Measurements from ENCODE around the gene TEX53. TPM values are rescaled to one million over a fixed set of nuclear protein-coding genes. Genes with fewer than 3 reads are reported as not detected.
A peak's percentile ranks its signal among the peaks of the same experiment; 100 is the strongest.

TEX53 gene
- total RNA-seq, 2 donors from 2014 or later: not detected

DNA sequence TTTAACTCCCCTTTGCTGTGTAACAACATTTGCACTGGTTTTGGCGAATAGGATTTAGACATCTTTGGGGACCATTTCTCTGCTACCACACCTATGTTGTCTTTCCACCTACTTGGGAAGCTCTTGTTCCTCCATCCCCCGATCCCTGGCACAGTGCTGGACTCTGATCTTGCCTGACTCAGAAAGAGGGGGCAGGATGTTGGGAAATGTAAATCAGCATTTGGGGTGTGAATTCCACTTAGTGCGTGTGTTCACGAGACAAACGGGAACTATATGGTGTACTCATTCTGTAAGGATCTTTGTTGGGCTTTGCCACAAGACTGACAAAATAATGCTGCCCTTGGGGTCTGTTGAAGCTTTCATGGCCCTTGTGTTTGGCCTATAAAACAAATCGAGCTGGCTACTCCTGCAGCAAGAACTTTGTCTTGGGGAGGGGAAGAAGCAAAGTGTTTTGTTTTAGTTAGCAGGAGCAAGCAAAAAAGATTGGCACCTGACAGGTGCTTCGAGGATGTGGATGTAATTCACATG, 28.0 kb downstream of the TEX53 start:
- Histone ChIP-seq H3K36me3 (peaks cover 37% of the 10 kb centered on the region), H3K27me3 (replicated peaks; ENCODE audit: insufficient read depth) (no peaks in the 10 kb centered on the region), H3K9me3 (no peaks in the 10 kb centered on the region), H3K4me3 (no peak overlapping the region), H3K4me1 (ENCODE audit: control insufficient read depth in 1 of 2, low read depth in 2 of 2) (no peaks in the 10 kb centered on the region), H3K27ac (no peak overlapping the region)
- no peak for DNase-seq (ENCODE audit: low spot score)
- TF ChIP-seq, protein P1, sequence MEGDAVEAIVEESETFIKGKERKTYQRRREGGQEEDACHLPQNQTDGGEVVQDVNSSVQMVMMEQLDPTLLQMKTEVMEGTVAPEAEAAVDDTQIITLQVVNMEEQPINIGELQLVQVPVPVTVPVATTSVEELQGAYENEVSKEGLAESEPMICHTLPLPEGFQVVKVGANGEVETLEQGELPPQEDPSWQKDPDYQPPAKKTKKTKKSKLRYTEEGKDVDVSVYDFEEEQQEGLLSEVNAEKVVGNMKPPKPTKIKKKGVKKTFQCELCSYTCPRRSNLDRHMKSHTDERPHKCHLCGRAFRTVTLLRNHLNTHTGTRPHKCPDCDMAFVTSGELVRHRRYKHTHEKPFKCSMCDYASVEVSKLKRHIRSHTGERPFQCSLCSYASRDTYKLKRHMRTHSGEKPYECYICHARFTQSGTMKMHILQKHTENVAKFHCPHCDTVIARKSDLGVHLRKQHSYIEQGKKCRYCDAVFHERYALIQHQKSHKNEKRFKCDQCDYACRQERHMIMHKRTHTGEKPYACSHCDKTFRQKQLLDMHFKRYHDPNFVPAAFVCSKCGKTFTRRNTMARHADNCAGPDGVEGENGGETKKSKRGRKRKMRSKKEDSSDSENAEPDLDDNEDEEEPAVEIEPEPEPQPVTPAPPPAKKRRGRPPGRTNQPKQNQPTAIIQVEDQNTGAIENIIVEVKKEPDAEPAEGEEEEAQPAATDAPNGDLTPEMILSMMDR (IDR thresholded peaks at IDR 0.05): no peak
- ATAC-seq (ENCODE audit: insufficient number of reproducible peaks, low FRiP score, low read depth): no peak

DNA sequence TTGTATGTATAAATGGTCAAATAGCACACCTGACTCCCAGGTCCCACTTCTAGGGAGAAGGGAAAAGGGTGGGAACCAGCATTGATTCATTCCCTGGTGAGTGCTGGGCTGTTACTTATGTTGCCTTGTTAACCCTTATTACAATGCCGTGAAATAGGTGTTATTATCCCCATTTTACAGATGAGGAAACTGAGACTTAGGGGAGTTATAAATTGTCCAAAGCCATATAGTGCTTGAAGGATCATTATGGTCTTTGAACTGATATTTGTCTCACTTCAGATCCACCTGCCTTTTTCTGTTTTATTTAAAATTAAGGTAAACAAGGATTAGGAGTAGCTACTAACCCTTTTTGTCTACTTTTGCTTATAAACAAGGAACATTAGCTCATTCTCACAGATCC, 30.1 kb downstream of the TEX53 start:
- TF ChIP-seq, protein P1 (IDR thresholded peaks at IDR 0.05): no peak
- Histone ChIP-seq H3K9me3 (no peaks in the 10 kb centered on the region), H3K36me3 (peaks cover 27% of the 10 kb centered on the region), H3K27me3 (replicated peaks; ENCODE audit: insufficient read depth) (no peaks in the 10 kb centered on the region), H3K27ac (no peak overlapping the region), H3K4me1 (ENCODE audit: control insufficient read depth in 1 of 2, low read depth in 2 of 2) (peaks cover 0 to 4% of the 10 kb centered on the region in 2 donors), H3K4me3 (no peak overlapping the region)
- DNase-seq (ENCODE audit: low spot score): no peak
- no peak for ATAC-seq (ENCODE audit: insufficient number of reproducible peaks, low FRiP score, low read depth)

DNA sequence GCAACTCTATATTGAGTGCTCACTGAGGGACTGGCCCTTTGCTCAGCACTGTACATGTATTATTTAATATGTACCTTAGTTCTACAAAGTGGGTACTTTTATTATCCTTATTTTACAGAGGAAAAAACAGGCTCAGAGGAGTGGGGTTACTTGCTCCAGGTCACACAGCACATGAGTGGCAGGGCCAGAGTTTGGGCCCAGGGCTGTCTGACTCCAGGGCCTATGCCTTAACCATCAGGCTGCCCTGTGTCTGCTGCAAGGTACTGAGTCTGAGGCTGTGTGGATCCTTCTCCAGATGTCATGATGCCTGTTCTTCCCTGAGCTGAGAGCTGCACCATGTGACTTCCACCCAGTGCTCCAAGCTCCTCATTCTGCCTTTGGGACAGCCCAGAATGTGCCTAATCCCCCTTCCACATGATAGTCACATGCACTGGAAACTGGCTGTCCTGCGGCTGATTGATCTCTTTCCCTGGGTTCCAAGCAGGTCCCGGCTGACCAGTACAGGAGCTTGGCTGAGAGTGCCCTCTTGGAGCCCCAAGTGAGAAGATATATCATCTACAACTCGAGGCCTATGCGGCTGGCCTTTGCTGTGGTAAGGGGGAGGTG, 31.1 kb downstream of the TEX53 start:
- DNase-seq (ENCODE audit: low spot score) (no peak), ATAC-seq (ENCODE audit: insufficient number of reproducible peaks, low FRiP score, low read depth) (no peak)
- H3K27me3 ChIP-seq (replicated peaks; ENCODE audit: insufficient read depth): no peaks in the 10 kb centered on the region
- H3K36me3 ChIP-seq: peaks cover 27% of the 10 kb centered on the region
- no peak overlapping the region for H3K4me3 ChIP-seq
- no peak overlapping the region for H3K27ac ChIP-seq
- H3K9me3 ChIP-seq: no peaks in the 10 kb centered on the region
- TF ChIP-seq, protein P1 (IDR thresholded peaks at IDR 0.05): no peak
- peaks cover 8 to 13% of the 10 kb centered on the region in 2 donors for H3K4me1 ChIP-seq (ENCODE audit: control insufficient read depth in 1 of 2, low read depth in 2 of 2)

DNA sequence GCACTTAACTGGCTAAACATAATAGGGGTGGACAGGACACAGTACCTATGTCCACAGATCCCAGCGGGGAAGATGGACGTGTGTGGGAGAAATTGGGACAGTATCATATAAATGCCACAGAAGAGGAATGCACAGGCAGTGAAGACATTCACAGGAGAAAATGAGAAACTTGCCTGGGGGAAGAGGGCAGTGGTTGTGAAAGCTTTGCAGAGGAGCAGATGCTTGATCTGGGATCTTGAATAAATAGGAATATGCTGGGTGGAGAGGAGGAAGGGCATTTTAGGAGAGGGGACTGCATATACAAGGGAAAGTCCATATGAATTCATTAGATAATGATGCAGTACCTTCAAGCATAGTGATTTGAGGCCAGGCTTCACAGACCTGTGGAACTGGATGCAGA, 32.9 kb downstream of the TEX53 start:
- TF ChIP-seq, protein P1 (IDR thresholded peaks at IDR 0.05): no peak
- no peak for ATAC-seq (ENCODE audit: insufficient number of reproducible peaks, low FRiP score, low read depth)
- H3K36me3 ChIP-seq: peaks cover 19% of the 10 kb centered on the region

DNA sequence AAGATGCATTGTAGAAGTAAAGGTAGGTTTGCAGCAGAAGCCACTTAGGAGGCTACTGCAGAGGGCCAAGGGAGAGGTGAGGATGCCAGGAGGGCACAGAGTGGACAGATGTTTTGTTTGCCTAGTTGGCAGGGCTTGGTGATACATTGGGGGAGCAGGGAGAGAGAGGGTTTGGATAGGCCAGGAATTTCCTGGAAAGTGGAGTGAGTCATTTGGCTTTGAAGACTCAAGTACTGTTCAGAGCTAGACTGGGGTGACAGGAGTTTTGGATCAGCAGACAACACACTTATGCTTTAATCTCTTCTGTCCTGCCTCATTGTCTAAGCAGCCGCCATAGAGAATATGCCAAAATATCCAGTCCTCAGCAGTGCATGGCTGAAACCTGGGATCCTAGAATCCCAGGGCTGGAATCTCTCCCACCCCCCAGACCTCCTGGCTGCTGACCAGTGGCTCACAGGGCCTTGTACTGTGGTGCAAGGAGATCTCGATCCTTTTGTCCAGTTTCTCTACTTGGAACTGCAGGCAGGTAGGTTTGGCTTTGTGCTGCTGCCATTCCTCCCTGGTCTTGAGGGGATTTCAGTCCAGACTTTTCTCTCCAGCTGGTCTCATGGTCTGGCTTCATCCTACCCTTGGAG, 35.5 kb downstream of the TEX53 start:
- DNase-seq (ENCODE audit: low spot score): no peak
- ATAC-seq (ENCODE audit: insufficient number of reproducible peaks, low FRiP score, low read depth): peak; percentile 59
- Histone ChIP-seq H3K27me3 (replicated peaks; ENCODE audit: insufficient read depth) (no peaks in the 10 kb centered on the region), H3K4me1 (ENCODE audit: control insufficient read depth in 1 of 2, low read depth in 2 of 2) (peaks cover 20 to 31% of the 10 kb centered on the region in 2 donors), H3K27ac (no peak overlapping the region), H3K4me3 (no peak overlapping the region), H3K36me3 (peaks cover 3% of the 10 kb centered on the region), H3K9me3 (no peaks in the 10 kb centered on the region)
- TF ChIP-seq, protein P1 (IDR thresholded peaks at IDR 0.05): no peak

More for the DNA sequence above, 32.9 kb downstream of the TEX53 start:
- no peak for DNase-seq (ENCODE audit: low spot score)
- no peaks in the 10 kb centered on the region for H3K9me3 ChIP-seq
- peaks cover 10 to 21% of the 10 kb centered on the region in 2 donors for H3K4me1 ChIP-seq (ENCODE audit: control insufficient read depth in 1 of 2, low read depth in 2 of 2)
- no peak overlapping the region for H3K4me3 ChIP-seq
- H3K27ac ChIP-seq: no peak overlapping the region
- no peaks in the 10 kb centered on the region for H3K27me3 ChIP-seq (replicated peaks; ENCODE audit: insufficient read depth)

Data from thoracic aorta (tissue), 2 donors.